A549 (cell line): ENCODE measurements around the gene B3GALT6. TPM values are rescaled to one million over a fixed set of nuclear protein-coding genes. Genes with fewer than 3 reads are reported as not detected.

Source experiments
- ATAC-seq, 2 experiments: fragments of 200-7000 bp in 1 of 2; fragments of >200 bp in 1 of 2; cut with Nextera tagmentation in 1 of 2; cut with Tn5 transposase in 1 of 2; 3 replicates each; pipeline versions ENCODE4 v1.8.0 to v1.9.1; 2018 to 2020; ENCODE audit warnings: mild to moderate bottlenecking in 1 of 2, moderate library complexity in 1 of 2
- CTCF ChIA-PET: fragments of 300-600 bp; sonication (Branson Sonifier 250); formaldehyde crosslinking; extraction: SDS; loops from one replicate; lab custom pipeline; 2021; ENCODE audit warnings: antibody characterized with exemption, inconsistent platforms; lab: Yijun Ruan, JAX
- POLR2A ChIA-PET: fragments of 350-600 bp; formaldehyde crosslinking; extraction: SDS; loops from one replicate; lab custom pipeline; 2021; ENCODE audit warnings: antibody characterized with exemption, inconsistent platforms; lab: Yijun Ruan, JAX
- DNase-seq, 2 experiments: peaks; one replicate each; pipeline versions ENCODE4 v3.0.0 to v3.0.0-alpha.2; 2011 to 2016; ENCODE audit warnings: low read depth in 1 of 2, low spot score in 1 of 2
- FAIRE-seq: peaks from 2 replicates; lab custom pipeline; 2011; peaks lifted over from hg19 to GRCh38; lab: Jason Lieb, UNC
- H3K27ac ChIP-seq, 2 experiments: fragments of >200 bp; sonication (Bioruptor Twin); formaldehyde crosslinking; 3 replicates each; pipeline ENCODE4 v1.5.1; 2016 to 2017
- H3K4me1 ChIP-seq: fragments of >200 bp; sonication (Bioruptor Twin); formaldehyde crosslinking; 3 replicates; pipeline ENCODE4 v1.6.1; 2016
- H3K4me2 ChIP-seq: fragments of >200 bp; sonication (Bioruptor Twin); formaldehyde crosslinking; 3 replicates; pipeline ENCODE4 v1.6.1; 2016
- H3K4me3 ChIP-seq: fragments of >200 bp; sonication (Bioruptor Twin); formaldehyde crosslinking; 3 replicates; pipeline ENCODE4 v1.5.1; 2016
- H3K9me3 ChIP-seq: fragments of >200 bp; sonication (Bioruptor Twin); formaldehyde crosslinking; 3 replicates; pipeline ENCODE4 v1.6.1; 2016
- CEBPB ChIP-seq, 2 experiments: fragments of >200 bp in 1 of 2; sonication (Bioruptor Twin) in 1 of 2; formaldehyde crosslinking in 1 of 2; IDR thresholded peaks; 2 replicates each; pipeline ENCODE4 v1.6.1; 2012 to 2016
- EHMT2 ChIP-seq: fragments of 200-600 bp; sonication (generic); IDR thresholded peaks from 2 replicates; pipeline ENCODE4 v1.6.1; 2016; ENCODE audit warnings: antibody characterized with exemption, low read depth, mild to moderate bottlenecking, moderate library complexity
- FOSB ChIP-seq: fragments of 250-450 bp; sonication (Bioruptor Pico); IDR thresholded peaks from 2 replicates; pipeline ENCODE4 v1.5.0; 2020; ENCODE audit warnings: mild to moderate bottlenecking, moderate library complexity
- GATA3 ChIP-seq: IDR thresholded peaks from 2 replicates; pipeline ENCODE4 v1.6.1; 2012; ENCODE audit warnings: borderline replicate concordance
- HDAC2 ChIP-seq: fragments of 200-600 bp; sonication (generic); IDR thresholded peaks from 2 replicates; pipeline ENCODE4 v1.6.1; 2016
- HEYL ChIP-seq: fragments of 250-450 bp; sonication (Bioruptor Pico); IDR thresholded peaks from 2 replicates; pipeline ENCODE4 v1.8.0; 2021; ENCODE audit warnings: mild to moderate bottlenecking, moderate library complexity
- JUN ChIP-seq, 2 experiments: fragments of >200 bp; sonication (Bioruptor Twin); formaldehyde crosslinking; IDR thresholded peaks; 2 replicates in 1 of 2; 3 replicates in 1 of 2; pipeline ENCODE4 v1.6.1; 2016 to 2017
- KDM1A ChIP-seq: fragments of 200-600 bp; sonication (generic); IDR thresholded peaks from 2 replicates; pipeline ENCODE4 v1.6.1; 2016; ENCODE audit warnings: low read depth, mild to moderate bottlenecking
- KDM5A ChIP-seq: fragments of 200-600 bp; sonication (generic); IDR thresholded peaks from 2 replicates; pipeline ENCODE4 v1.6.1; 2016; ENCODE audit warnings: antibody characterized with exemption, mild to moderate bottlenecking
- MAFK ChIP-seq: fragments of 450-650 bp; IDR thresholded peaks from 2 replicates; pipeline ENCODE4 v1.6.1; 2014; ENCODE audit not compliant: partially characterized antibody
- NFE2L2 ChIP-seq: fragments of 150-350 bp; conservative IDR thresholded peaks from 2 replicates; pipeline ENCODE4 v1.6.1; 2014; ENCODE audit warnings: low read length
- NR3C1 ChIP-seq: fragments of >200 bp; sonication (Bioruptor Twin); formaldehyde crosslinking; IDR thresholded peaks from 3 replicates; pipeline ENCODE4 v1.6.1; 2017
- RCOR1 ChIP-seq: fragments of 150-350 bp; IDR thresholded peaks from 2 replicates; pipeline ENCODE4 v1.6.1; 2014; ENCODE audit warnings: antibody characterized with exemption, low read length, low read depth
- ZC3H11A ChIP-seq: fragments of 450-650 bp; IDR thresholded peaks from 2 replicates; pipeline ENCODE4 v1.6.1; 2014; ENCODE audit warnings: antibody characterized with exemption, mild to moderate bottlenecking
- ZNF302 ChIP-seq: fragments of 250-450 bp; sonication (Bioruptor Pico); IDR thresholded peaks from 2 replicates; pipeline ENCODE4 v1.9.0; 2021; ENCODE audit warnings: inconsistent platforms, mild to moderate bottlenecking, moderate library complexity
- WGBS: methylation state at CpG from one replicate; pipeline ENCODE4 v1.1.6; 2017; ENCODE audit errors: missing lambda C conversion rate; 5-methylcytosine and 5-hydroxymethylcytosine counted together
- polyA plus RNA-seq, 4 experiments: library from polyadenylated mRNA; depleted of rRNA in 3 of 4; stranded (reverse); fragments of >200 nt; fragmentation: RNase III in 1 of 4; extraction: RNeasy Plus Mini Kit Qiagen cat#74134 plus additional on column Dnase treatment in 1 of 4; gene quantifications; 2 replicates in 3 of 4; 3 replicates in 1 of 4; pipeline ENCODE4 v1.2.3, GENCODE V29; 2011 to 2017
- TF ChIP-seq, protein P1 (sequence below): IDR thresholded peaks from 2 replicates; pipeline ENCODE4 v1.6.1; 2012; ENCODE audit warnings: low read depth, borderline replicate concordance
- TF ChIP-seq, protein P2 (sequence below): fragments of 250-450 bp; sonication (Bioruptor Pico); IDR thresholded peaks from 2 replicates; pipeline ENCODE4 v1.5.0; 2021; ENCODE audit warnings: mild to moderate bottlenecking, moderate library complexity, borderline replicate concordance
- TF ChIP-seq, protein P3 (sequence below): IDR thresholded peaks from 2 replicates; pipeline ENCODE4 v1.6.1; 2012
- TF ChIP-seq, protein P4 (sequence below): fragments of >200 bp; sonication (Bioruptor Twin); formaldehyde crosslinking; IDR thresholded peaks from 3 replicates; pipeline ENCODE4 v1.6.1; 2016
- TF ChIP-seq, protein P5 (sequence below): fragments of 450-650 bp; IDR thresholded peaks from 2 replicates; pipeline ENCODE4 v1.6.1; 2014; ENCODE audit warnings: antibody characterized with exemption
- TF ChIP-seq, protein P6 (sequence below): IDR thresholded peaks from 2 replicates; pipeline ENCODE4 v1.6.1; 2012
- TF ChIP-seq, protein P7 (sequence below): fragments of 250-450 bp; sonication (Bioruptor Pico); IDR thresholded peaks from 2 replicates; pipeline ENCODE4 v1.5.0; 2020; ENCODE audit warnings: low read depth, mild to moderate bottlenecking, moderate library complexity

Gene B3GALT6
- polyA plus RNA-seq, 2 of the 4 experiments (the other 2 are of a cell fraction): 12.5 to 12.9 TPM

DNA sequence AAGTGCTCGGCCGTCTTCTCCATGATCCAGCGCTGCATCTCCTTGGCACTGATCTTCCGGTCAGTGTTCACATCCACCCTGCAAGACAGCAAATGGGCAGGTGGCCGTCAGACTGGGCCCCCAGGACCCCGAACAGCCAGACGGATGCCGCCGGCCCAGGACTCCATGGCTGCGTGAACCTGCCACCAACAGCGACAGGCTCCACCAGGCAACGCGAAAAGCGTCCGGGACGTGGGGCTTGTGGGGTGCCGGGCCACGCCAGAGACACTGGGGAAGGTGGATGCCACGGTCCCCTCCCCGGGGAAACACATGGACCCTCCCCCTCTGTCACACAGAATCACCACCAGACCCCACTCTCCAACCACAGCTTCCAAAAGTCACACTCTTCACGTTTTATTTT lies 8.1 kb upstream of the B3GALT6 start:
- CTCF ChIA-PET: interaction anchor here (1.7 to 4.2 kb wide), 2 partner anchors 101 to 102 kb away, joined by 4 to 31 read pairs; no protein-coding TSS in a partner anchor
- 91% methylated on average over 8 of the region's 21 CpGs for WGBS
- Histone ChIP-seq H3K4me2 (no peak overlapping the region), H3K4me1 (no peaks in the 10 kb centered on the region), H3K4me3 (no peak overlapping the region), H3K27ac (no peak overlapping the region), H3K9me3 (no peaks in the 10 kb centered on the region)
- DNase-seq (no peak), ATAC-seq (no peak), FAIRE-seq (no peak)
- POLR2A ChIA-PET: no interaction called here
- TF ChIP-seq, protein P1, sequence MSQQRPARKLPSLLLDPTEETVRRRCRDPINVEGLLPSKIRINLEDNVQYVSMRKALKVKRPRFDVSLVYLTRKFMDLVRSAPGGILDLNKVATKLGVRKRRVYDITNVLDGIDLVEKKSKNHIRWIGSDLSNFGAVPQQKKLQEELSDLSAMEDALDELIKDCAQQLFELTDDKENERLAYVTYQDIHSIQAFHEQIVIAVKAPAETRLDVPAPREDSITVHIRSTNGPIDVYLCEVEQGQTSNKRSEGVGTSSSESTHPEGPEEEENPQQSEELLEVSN: no peak
- TF ChIP-seq RCOR1 (no peak), ZC3H11A (no peak), JUN (IDR thresholded peaks at IDR 0.05) (no peak), FOSB (CRISPR knock-in tag) (no peak), ZNF302 (CRISPR knock-in tag) (no peak), EHMT2 (no peak), NFE2L2 (no peak), HDAC2 (no peak), MAFK (no peak), CEBPB (IDR thresholded peaks at IDR 0.05) (no peak), KDM5A (no peak), HEYL (CRISPR knock-in tag) (no peak), GATA3 (no peak), NR3C1 (no peak)
- TF ChIP-seq, protein P2, sequence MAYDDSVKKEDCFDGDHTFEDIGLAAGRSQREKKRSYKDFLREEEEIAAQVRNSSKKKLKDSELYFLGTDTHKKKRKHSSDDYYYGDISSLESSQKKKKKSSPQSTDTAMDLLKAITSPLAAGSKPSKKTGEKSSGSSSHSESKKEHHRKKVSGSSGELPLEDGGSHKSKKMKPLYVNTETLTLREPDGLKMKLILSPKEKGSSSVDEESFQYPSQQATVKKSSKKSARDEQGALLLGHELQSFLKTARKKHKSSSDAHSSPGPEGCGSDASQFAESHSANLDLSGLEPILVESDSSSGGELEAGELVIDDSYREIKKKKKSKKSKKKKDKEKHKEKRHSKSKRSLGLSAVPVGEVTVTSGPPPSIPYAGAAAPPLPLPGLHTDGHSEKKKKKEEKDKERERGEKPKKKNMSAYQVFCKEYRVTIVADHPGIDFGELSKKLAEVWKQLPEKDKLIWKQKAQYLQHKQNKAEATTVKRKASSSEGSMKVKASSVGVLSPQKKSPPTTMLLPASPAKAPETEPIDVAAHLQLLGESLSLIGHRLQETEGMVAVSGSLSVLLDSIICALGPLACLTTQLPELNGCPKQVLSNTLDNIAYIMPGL: no peak
- TF ChIP-seq, protein P3, sequence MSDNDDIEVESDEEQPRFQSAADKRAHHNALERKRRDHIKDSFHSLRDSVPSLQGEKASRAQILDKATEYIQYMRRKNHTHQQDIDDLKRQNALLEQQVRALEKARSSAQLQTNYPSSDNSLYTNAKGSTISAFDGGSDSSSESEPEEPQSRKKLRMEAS: no peak
- TF ChIP-seq, protein P4, sequence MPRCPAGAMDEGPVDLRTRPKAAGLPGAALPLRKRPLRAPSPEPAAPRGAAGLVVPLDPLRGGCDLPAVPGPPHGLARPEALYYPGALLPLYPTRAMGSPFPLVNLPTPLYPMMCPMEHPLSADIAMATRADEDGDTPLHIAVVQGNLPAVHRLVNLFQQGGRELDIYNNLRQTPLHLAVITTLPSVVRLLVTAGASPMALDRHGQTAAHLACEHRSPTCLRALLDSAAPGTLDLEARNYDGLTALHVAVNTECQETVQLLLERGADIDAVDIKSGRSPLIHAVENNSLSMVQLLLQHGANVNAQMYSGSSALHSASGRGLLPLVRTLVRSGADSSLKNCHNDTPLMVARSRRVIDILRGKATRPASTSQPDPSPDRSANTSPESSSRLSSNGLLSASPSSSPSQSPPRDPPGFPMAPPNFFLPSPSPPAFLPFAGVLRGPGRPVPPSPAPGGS: no peak
- TF ChIP-seq, protein P5, sequence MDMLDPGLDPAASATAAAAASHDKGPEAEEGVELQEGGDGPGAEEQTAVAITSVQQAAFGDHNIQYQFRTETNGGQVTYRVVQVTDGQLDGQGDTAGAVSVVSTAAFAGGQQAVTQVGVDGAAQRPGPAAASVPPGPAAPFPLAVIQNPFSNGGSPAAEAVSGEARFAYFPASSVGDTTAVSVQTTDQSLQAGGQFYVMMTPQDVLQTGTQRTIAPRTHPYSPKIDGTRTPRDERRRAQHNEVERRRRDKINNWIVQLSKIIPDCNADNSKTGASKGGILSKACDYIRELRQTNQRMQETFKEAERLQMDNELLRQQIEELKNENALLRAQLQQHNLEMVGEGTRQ: no peak

DNA sequence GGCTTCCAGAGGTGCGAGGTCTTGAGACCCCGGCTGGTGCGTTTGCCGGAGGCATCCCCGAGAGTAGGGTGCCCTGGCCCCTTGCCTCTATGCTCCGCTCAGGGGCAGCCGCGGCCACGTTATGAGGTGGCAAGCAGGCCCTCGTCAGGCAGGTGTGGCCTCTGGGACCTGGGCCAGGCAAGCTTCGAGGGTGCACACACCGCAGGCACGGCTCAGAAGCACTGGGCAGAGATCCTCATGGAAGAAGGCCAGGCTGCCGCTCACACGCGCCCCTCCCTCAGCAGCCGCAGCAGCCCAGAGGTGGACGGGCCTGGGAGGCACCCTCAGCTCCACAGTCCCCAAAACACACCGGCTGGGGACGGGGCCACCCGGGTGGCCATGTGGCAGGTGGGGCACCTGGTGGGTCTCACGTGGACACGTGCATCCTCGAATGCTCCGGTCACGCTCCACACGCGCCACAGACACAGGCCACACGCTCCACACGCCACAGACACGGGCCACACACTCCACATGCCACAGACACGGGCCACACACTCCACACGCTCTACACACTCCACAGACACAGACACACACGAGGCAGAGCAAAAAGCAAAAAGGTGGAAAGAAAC lies 6.7 kb upstream of the B3GALT6 start:
- DNase-seq (no peak), ATAC-seq (no peak), FAIRE-seq (no peak)
- CTCF ChIA-PET: interaction anchor here (1.0 to 4.2 kb wide), 4 partner anchors 25 to 107 kb away, joined by 3 to 31 read pairs (median 3); no protein-coding TSS in a partner anchor
- Histone ChIP-seq H3K4me3 (no peak overlapping the region), H3K27ac (no peak overlapping the region), H3K4me2 (no peak overlapping the region), H3K9me3 (no peaks in the 10 kb centered on the region), H3K4me1 (peaks cover 4% of the 10 kb centered on the region; the same call in 1 of the 3 replicates)
- 94% methylated on average over 20 of the region's 34 CpGs for WGBS
- TF ChIP-seq, protein P6, sequence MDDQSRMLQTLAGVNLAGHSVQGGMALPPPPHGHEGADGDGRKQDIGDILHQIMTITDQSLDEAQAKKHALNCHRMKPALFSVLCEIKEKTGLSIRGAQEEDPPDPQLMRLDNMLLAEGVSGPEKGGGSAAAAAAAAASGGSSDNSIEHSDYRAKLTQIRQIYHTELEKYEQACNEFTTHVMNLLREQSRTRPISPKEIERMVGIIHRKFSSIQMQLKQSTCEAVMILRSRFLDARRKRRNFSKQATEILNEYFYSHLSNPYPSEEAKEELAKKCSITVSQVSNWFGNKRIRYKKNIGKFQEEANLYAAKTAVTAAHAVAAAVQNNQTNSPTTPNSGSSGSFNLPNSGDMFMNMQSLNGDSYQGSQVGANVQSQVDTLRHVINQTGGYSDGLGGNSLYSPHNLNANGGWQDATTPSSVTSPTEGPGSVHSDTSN: no peak
- TF ChIP-seq NFE2L2 (no peak), KDM1A (no peak), MAFK (no peak)
- TF ChIP-seq, protein P7, sequence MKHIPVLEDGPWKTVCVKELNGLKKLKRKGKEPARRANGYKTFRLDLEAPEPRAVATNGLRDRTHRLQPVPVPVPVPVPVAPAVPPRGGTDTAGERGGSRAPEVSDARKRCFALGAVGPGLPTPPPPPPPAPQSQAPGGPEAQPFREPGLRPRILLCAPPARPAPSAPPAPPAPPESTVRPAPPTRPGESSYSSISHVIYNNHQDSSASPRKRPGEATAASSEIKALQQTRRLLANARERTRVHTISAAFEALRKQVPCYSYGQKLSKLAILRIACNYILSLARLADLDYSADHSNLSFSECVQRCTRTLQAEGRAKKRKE (CRISPR knock-in tag): no peak
- POLR2A ChIA-PET: no interaction called here
